Measurements from ENCODE around the gene OTOGL. TPM values are rescaled to one million over a fixed set of nuclear protein-coding genes. Genes with fewer than 3 reads are reported as not detected.

The OTOGL gene
- polyA plus RNA-seq, 3 donors, result not detected

GRCh38 chr12:80401191-80401590, 301.9 kb downstream of the OTOGL start:
- TF ChIP-seq, protein P1, sequence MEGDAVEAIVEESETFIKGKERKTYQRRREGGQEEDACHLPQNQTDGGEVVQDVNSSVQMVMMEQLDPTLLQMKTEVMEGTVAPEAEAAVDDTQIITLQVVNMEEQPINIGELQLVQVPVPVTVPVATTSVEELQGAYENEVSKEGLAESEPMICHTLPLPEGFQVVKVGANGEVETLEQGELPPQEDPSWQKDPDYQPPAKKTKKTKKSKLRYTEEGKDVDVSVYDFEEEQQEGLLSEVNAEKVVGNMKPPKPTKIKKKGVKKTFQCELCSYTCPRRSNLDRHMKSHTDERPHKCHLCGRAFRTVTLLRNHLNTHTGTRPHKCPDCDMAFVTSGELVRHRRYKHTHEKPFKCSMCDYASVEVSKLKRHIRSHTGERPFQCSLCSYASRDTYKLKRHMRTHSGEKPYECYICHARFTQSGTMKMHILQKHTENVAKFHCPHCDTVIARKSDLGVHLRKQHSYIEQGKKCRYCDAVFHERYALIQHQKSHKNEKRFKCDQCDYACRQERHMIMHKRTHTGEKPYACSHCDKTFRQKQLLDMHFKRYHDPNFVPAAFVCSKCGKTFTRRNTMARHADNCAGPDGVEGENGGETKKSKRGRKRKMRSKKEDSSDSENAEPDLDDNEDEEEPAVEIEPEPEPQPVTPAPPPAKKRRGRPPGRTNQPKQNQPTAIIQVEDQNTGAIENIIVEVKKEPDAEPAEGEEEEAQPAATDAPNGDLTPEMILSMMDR (IDR thresholded peaks at IDR 0.05), result no peak

DNA sequence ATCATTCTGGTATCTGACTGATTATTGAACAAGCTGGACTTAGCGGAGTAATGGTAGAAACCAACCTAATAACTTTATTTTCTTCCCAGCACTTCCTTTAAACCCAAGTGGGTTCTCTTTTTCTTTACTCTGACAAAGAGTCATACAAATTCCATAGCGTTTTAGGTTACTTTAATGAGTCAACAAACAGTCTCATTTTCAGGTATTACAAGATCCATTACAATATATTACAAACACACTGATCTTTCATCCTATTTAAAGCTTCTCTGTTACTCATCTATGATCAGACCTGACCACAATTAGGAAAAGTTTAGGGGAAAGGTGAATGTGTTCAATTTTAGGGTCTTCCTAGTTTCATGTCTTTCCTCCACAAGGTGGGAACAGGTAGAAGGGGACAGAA, 305.3 kb downstream of the OTOGL start:
- 67% methylated on average over 1 of the region's 2 CpGs for WGBS (ENCODE audit: insufficient coverage)
- Histone ChIP-seq H3K4me1 (ENCODE audit: control insufficient read depth in 1 of 2, insufficient read depth in 2 of 2, low read length in 2 of 2) (no peaks in the 10 kb centered on the region), H3K9me3 (replicated peaks in 1 of 2; ENCODE audit: control insufficient read depth in 1 of 2, insufficient read depth in 1 of 2, low read length in 2 of 2) (no peaks in the 10 kb centered on the region), H3K9ac (ENCODE audit: insufficient read depth, low read length, poor library complexity, severe bottlenecking) (no peak overlapping the region), H3K79me2 (ENCODE audit: insufficient read depth, low read length) (no peaks in the 10 kb centered on the region), H3K4me2 (replicated peaks; ENCODE audit: extremely low read depth, low read length, poor library complexity, severe bottlenecking) (no peak overlapping the region), H4K20me1 (ENCODE audit: insufficient read depth, low read length) (no peaks in the 10 kb centered on the region), H3K27me3 (ENCODE audit: control insufficient read depth in 2 of 2, insufficient read depth in 2 of 2, low read length in 2 of 2) (peaks cover 2 to 21% of the 10 kb centered on the region in 2 donors), H2AFZ (ENCODE audit: insufficient read depth, low read depth, low read length, poor library complexity, severe bottlenecking) (no peak overlapping the region), H3K4me3 (replicated peaks in 1 of 3; ENCODE audit: low read depth in 2 of 3, low read length in 3 of 3) (no peak overlapping the region), H3K27ac (ENCODE audit: low read depth in 1 of 2, low read length in 2 of 2) (no peak overlapping the region), H3K36me3 (replicated peaks in 1 of 2; ENCODE audit: control insufficient read depth in 1 of 2, insufficient read depth in 2 of 2, low read length in 2 of 2) (no peaks in the 10 kb centered on the region)
- intact Hi-C loops (cut with micrococcal nuclease), result no loop called here
- peaks cover 0 to 24% (median 12%) of the 10 kb centered on the region in 3 donors for H3K27me3 Mint-ChIP-seq (ENCODE audit: low read depth in 3 of 3)
- peaks cover 5% of the 10 kb centered on the region for H3K4me1 Mint-ChIP-seq
- TF ChIP-seq, protein P1 (IDR thresholded peaks at IDR 0.05), result no peak
- no peaks in the 10 kb centered on the region for H3K36me3 Mint-ChIP-seq
- no peak overlapping the region for H3K4me3 Mint-ChIP-seq
- no peak for DNase-seq
- H3K27ac Mint-ChIP-seq, result no peak overlapping the region
- peaks cover 0 to 2% (median 0%) of the 10 kb centered on the region in 7 donors for H3K9me3 Mint-ChIP-seq

More at GRCh38 chr12:80401191-80401590, 301.9 kb downstream of the OTOGL start:
- Mint-ChIP-seq H3K9me3 (peaks cover 0 to 4% (median 2%) of the 10 kb centered on the region in 7 donors), H3K27ac (no peak overlapping the region), H3K4me1 (peaks cover 5% of the 10 kb centered on the region), H3K36me3 (no peaks in the 10 kb centered on the region), H3K27me3 (ENCODE audit: low read depth in 3 of 3) (peaks cover 0 to 21% (median 14%) of the 10 kb centered on the region in 3 donors), H3K4me3 (no peak overlapping the region)
- intact Hi-C loops (cut with micrococcal nuclease), result no loop called here
- no peak overlapping the region for H3K9ac ChIP-seq (ENCODE audit: insufficient read depth, low read length, poor library complexity, severe bottlenecking)
- H3K79me2 ChIP-seq (ENCODE audit: insufficient read depth, low read length), result no peaks in the 10 kb centered on the region
- no CpG with 5 or more reads among the region's 3 CpGs for WGBS (ENCODE audit: insufficient coverage)
- no peaks in the 10 kb centered on the region for H4K20me1 ChIP-seq (ENCODE audit: insufficient read depth, low read length)
- no peak overlapping the region for H3K4me3 ChIP-seq (replicated peaks in 1 of 3; ENCODE audit: low read depth in 2 of 3, low read length in 3 of 3)
- no peak overlapping the region for H2AFZ ChIP-seq (ENCODE audit: insufficient read depth, low read depth, low read length, poor library complexity, severe bottlenecking)
- no peaks in the 10 kb centered on the region for H3K9me3 ChIP-seq (replicated peaks in 1 of 2; ENCODE audit: control insufficient read depth in 1 of 2, insufficient read depth in 1 of 2, low read length in 2 of 2)
- H3K36me3 ChIP-seq (replicated peaks in 1 of 2; ENCODE audit: control insufficient read depth in 1 of 2, insufficient read depth in 2 of 2, low read length in 2 of 2), result no peaks in the 10 kb centered on the region
- no peaks in the 10 kb centered on the region for H3K4me1 ChIP-seq (ENCODE audit: control insufficient read depth in 1 of 2, insufficient read depth in 2 of 2, low read length in 2 of 2)
- peaks cover 2 to 25% of the 10 kb centered on the region in 2 donors for H3K27me3 ChIP-seq (ENCODE audit: control insufficient read depth in 2 of 2, insufficient read depth in 2 of 2, low read length in 2 of 2)
- H3K4me2 ChIP-seq (replicated peaks; ENCODE audit: extremely low read depth, low read length, poor library complexity, severe bottlenecking), result no peak overlapping the region
- no peak overlapping the region for H3K27ac ChIP-seq (ENCODE audit: low read depth in 1 of 2, low read length in 2 of 2)
- DNase-seq, result no peak
